Prostate gland (tissue), 2 donors: ENCODE measurements around the gene TRIM39.

Experiments
- POLR2A ChIP-seq: fragments of 450-650 bp; IDR thresholded peaks from one replicate; pipeline ENCODE4 v1.6.1; 2016; ENCODE audit warnings: antibody characterized with exemption, mild to moderate bottlenecking
- TF ChIP-seq, protein P1 (sequence below), 4 experiments: fragments of 200-600 bp in 2 of 4; fragments of 450-650 bp in 2 of 4; sonication (generic) in 2 of 4; IDR thresholded peaks; 1 replicate in 3 of 4; 2 replicates in 1 of 4; pipeline ENCODE4 v1.5.1; 2016 to 2019; ENCODE audit warnings: antibody characterized with exemption in 4 of 4, mild to moderate bottlenecking in 2 of 4, moderate library complexity in 2 of 4

DNA sequence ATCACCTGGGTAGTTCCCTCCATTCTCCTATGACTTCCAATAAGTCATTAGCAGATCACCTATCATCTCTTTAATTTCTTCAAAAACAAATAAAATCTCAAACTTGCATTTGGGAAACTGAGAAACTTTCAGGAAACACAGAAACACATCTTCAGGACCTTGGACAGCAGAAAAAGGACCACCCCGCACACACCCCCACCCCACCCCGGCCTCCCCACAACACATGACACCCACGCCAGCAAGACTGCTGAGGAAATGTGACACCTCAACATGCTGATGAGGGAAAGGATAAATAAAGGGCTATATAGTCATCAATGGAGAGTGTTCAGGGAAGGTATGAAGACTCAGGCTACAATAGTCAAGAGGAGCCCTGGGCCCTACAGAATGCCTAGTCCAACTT, 15.6 kb upstream of the TRIM39 start:
- TF ChIP-seq, protein P1, sequence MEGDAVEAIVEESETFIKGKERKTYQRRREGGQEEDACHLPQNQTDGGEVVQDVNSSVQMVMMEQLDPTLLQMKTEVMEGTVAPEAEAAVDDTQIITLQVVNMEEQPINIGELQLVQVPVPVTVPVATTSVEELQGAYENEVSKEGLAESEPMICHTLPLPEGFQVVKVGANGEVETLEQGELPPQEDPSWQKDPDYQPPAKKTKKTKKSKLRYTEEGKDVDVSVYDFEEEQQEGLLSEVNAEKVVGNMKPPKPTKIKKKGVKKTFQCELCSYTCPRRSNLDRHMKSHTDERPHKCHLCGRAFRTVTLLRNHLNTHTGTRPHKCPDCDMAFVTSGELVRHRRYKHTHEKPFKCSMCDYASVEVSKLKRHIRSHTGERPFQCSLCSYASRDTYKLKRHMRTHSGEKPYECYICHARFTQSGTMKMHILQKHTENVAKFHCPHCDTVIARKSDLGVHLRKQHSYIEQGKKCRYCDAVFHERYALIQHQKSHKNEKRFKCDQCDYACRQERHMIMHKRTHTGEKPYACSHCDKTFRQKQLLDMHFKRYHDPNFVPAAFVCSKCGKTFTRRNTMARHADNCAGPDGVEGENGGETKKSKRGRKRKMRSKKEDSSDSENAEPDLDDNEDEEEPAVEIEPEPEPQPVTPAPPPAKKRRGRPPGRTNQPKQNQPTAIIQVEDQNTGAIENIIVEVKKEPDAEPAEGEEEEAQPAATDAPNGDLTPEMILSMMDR (IDR thresholded peaks at IDR 0.05), result no peak
- no peak for TF ChIP-seq POLR2A
